ENCODE results near the gene AADAC. TPM values are rescaled to one million over a fixed set of nuclear protein-coding genes. Genes with fewer than 3 reads are reported as not detected.

The AADAC gene
- total RNA-seq, 2 donors from 2014 or later: 0.39 to 0.70 TPM

- H3K27ac ChIP-seq: no peak overlapping the region
- DNase-seq (ENCODE audit: low spot score): no peak
- no peak for TF ChIP-seq CTCF (IDR thresholded peaks at IDR 0.05)
Observed at GRCh38 chr3:151877269-151877668, 63.4 kb downstream of the AADAC start.

More at GRCh38 chr3:151877269-151877668, 63.4 kb downstream of the AADAC start:
- no peaks in the 10 kb centered on the region for H3K36me3 ChIP-seq
- H3K27me3 ChIP-seq: no peaks in the 10 kb centered on the region
- no peaks in the 10 kb centered on the region for H3K9me3 ChIP-seq
- no peak overlapping the region for H3K4me3 ChIP-seq
- peaks cover 0 to 11% of the 10 kb centered on the region in 2 donors for H3K4me1 ChIP-seq

Other genes with a start within 250 kb of the AADAC start
- under 1 TPM in 1 of 2 donors, not detected in 1; 0.16 TPM for gene AADACL2, start 80.2 kb upstream of the AADAC start, total RNA-seq
- gene SUCNR1, start 59.5 kb downstream of the AADAC start, total RNA-seq: 1 to 10 TPM; 1.1 to 1.5 TPM